Spleen (tissue), 11 donors: ENCODE measurements around the gene ATP10A. TPM values are rescaled to one million over a fixed set of nuclear protein-coding genes. Genes with fewer than 3 reads are reported as not detected.

Experiments used
- DNase-seq: peaks from one replicate; pipeline ENCODE4 v3.0.0-alpha.2; 2020
- H3K27ac ChIP-seq, 8 donors: fragments of 200-600 bp; sonication (generic) in 7 of 8; 1 replicate in 4 of 8; 2 replicates in 4 of 8; pipeline versions ENCODE4 v1.5.0 to v1.8.0; 2016 to 2021; ENCODE audit warnings: inconsistent platforms in 4 of 8, mild to moderate bottlenecking in 4 of 8, moderate library complexity in 1 of 8
- H3K27me3 ChIP-seq, 7 donors: fragments of 200-600 bp; sonication (generic) in 6 of 7; replicated peaks in 1 of 7; 1 replicate in 4 of 7; 2 replicates in 3 of 7; pipeline versions ENCODE4 v1.5.0 to v1.8.0; 2016 to 2021; ENCODE audit warnings: inconsistent platforms in 3 of 7, mild to moderate bottlenecking in 1 of 7
- H3K36me3 ChIP-seq, 6 donors: fragments of 200-600 bp; sonication (generic) in 5 of 6; 1 replicate in 4 of 6; 2 replicates in 2 of 6; pipeline versions ENCODE4 v1.5.0 to v1.8.0; 2016 to 2021; ENCODE audit warnings: inconsistent platforms in 2 of 6
- H3K4me1 ChIP-seq, 6 donors: fragments of 200-600 bp; sonication (generic) in 5 of 6; 1 replicate in 3 of 6; 2 replicates in 3 of 6; pipeline versions ENCODE4 v1.5.0 to v1.8.0; 2016 to 2021; ENCODE audit warnings: inconsistent platforms in 3 of 6
- H3K4me3 ChIP-seq, 8 donors: fragments of 200-600 bp; sonication (generic) in 7 of 8; 1 replicate in 4 of 8; 2 replicates in 4 of 8; pipeline versions ENCODE4 v1.5.0 to v1.8.0; 2016 to 2021; ENCODE audit warnings: inconsistent platforms in 4 of 8, mild to moderate bottlenecking in 4 of 8, moderate library complexity in 2 of 8
- H3K9me3 ChIP-seq, 8 donors: fragments of 200-600 bp; sonication (generic) in 7 of 8; 1 replicate in 4 of 8; 2 replicates in 4 of 8; pipeline versions ENCODE4 v1.5.0 to v1.8.0; 2016 to 2021; ENCODE audit warnings: inconsistent platforms in 4 of 8
- POLR2A ChIP-seq, 3 donors: fragments of 450-650 bp; IDR thresholded peaks; one replicate each; pipeline ENCODE4 v1.5.1; 2017; ENCODE audit warnings: antibody characterized with exemption in 3 of 3, mild to moderate bottlenecking in 1 of 3
- POLR2AphosphoS5 ChIP-seq, 3 donors: sonication (generic); formaldehyde crosslinking; IDR thresholded peaks; one replicate each; pipeline ENCODE4 v1.5.1; 2017; ENCODE audit warnings: antibody characterized with exemption in 3 of 3
- WGBS, 5 donors: extraction: QIAGEN DNeasy Blood & Tissue Kit in 3 of 5; methylation state at CpG; one replicate each; pipeline versions ENCODE4 v1.1.5 to v1.1.7; 2013 to 2018; 5-methylcytosine and 5-hydroxymethylcytosine counted together
- intact Hi-C: fragments of 100-400 bp; cut with DNase I; formaldehyde crosslinking; loops from one replicate; pipeline ENCODE4 v1.15.0; 2023; ENCODE audit warnings: low total_unique reads
- polyA plus RNA-seq, 3 donors: library from polyadenylated mRNA; stranded (reverse); fragments of 200-250 nt; gene quantifications; one replicate each; pipeline ENCODE4 v1.2.1, GENCODE V29; 2013
- total RNA-seq, 7 donors: library from RNA; depleted of rRNA in 3 of 7; stranded (reverse); fragments of >200 nt in 3 of 7; fragmentation: NEBNext Ultra II Directional in 4 of 7; extraction: Animal tissue kit (Norgen Biotek cat#: 25700) in 4 of 7; gene quantifications; one replicate each; pipeline versions ENCODE4 v1.1.0 to v1.2.1, GENCODE V29; 2016 to 2021
- TF ChIP-seq, protein P1 (sequence below), 11 experiments: fragments of 200-600 bp in 7 of 11; fragments of 450-650 bp in 4 of 11; sonication (generic) in 4 of 11; IDR thresholded peaks in 8 of 11; conservative IDR thresholded peaks in 3 of 11; 1 replicate in 7 of 11; 2 replicates in 4 of 11; pipeline versions ENCODE4 v1.4.0 to v1.8.0; 2016 to 2021; ENCODE audit warnings: antibody characterized with exemption in 11 of 11, inconsistent platforms in 4 of 11, mild to moderate bottlenecking in 1 of 11
- donor health status: healthy with polysubstance abuse.
- donor health status: DM: no; HTN: no; CAD: no; lungs with moderate emphysema.
- donor health status: DM: no; HTN: no; CAD: no.
- donor health status: Bipolar disorder and iron deficiency.
- donor health status: healthy.
- donor health status: DM: no; HTN: no; CAD: no.
- donor health status: DM: yes; HTN: yes; CAD: no.

Gene ATP10A
- total and polyA plus RNA-seq, 10 donors: 0.54 to 8.6 (median 2.7) TPM

DNA sequence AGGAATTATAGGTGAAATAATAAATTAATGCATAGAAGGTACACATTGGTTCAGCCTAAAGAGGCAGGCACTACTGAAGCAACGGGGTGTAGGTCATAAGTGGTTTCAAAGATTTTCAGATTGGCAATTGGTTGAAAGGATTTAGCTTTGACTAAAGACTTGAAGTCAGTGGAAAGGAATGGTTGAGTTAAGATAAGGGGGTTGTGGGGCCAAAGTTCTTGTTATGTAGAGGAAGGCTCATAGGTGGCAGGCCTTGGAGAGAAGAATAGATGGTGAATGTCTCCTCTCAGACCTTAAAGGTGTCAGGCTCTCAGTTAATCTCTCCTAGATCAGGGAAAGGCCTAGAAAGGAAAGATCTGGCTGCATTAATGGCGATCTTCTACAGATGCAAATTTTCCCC, 209.8 kb downstream of the ATP10A start:
- intact Hi-C loops: no loop called here
- Histone ChIP-seq H3K27me3 (peaks cover 0 to 6% (median 0%) of the 10 kb centered on the region in 7 donors), H3K9me3 (peaks cover 0 to 1% (median 0%) of the 10 kb centered on the region in 8 donors), H3K4me1 (no peaks in the 10 kb centered on the region), H3K27ac (no peak overlapping the region), H3K36me3 (no peaks in the 10 kb centered on the region), H3K4me3 (no peak overlapping the region)
- no peak for DNase-seq
- 78 to 87% (median 81%) methylated on average over 2 of the region's 2 CpGs for WGBS, 5 donors
- TF ChIP-seq POLR2AphosphoS5 (IDR thresholded peaks at IDR 0.05) (no peak), POLR2A (IDR thresholded peaks at IDR 0.05) (no peak)
- TF ChIP-seq, protein P1, sequence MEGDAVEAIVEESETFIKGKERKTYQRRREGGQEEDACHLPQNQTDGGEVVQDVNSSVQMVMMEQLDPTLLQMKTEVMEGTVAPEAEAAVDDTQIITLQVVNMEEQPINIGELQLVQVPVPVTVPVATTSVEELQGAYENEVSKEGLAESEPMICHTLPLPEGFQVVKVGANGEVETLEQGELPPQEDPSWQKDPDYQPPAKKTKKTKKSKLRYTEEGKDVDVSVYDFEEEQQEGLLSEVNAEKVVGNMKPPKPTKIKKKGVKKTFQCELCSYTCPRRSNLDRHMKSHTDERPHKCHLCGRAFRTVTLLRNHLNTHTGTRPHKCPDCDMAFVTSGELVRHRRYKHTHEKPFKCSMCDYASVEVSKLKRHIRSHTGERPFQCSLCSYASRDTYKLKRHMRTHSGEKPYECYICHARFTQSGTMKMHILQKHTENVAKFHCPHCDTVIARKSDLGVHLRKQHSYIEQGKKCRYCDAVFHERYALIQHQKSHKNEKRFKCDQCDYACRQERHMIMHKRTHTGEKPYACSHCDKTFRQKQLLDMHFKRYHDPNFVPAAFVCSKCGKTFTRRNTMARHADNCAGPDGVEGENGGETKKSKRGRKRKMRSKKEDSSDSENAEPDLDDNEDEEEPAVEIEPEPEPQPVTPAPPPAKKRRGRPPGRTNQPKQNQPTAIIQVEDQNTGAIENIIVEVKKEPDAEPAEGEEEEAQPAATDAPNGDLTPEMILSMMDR (IDR thresholded peaks at IDR 0.05 in 8 of 11, conservative IDR thresholded peaks at IDR 0.05 in 3 of 11): no peak

DNA sequence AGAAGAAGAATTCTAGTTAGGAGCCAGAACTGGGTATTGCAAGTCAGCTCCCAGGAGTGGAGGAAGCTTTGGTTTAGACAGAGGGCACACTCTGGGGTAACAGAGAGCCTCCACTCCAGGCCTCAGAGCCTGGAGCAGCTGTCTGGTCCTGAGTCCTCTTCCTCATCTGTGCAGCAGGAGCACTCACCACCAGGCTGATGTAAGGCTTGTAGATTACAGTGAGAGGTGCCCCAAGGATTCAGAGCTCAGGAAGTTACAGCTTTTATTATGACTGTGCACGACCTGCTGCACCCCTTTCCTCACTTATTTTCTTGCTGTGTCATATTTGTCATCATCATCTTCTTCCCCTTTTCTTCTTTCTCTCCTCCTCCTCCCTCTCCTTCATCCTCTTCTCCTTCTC, 210.4 kb downstream of the ATP10A start:
- H3K36me3 ChIP-seq: no peaks in the 10 kb centered on the region
- intact Hi-C loops: no loop called here
- H3K4me3 ChIP-seq: no peak overlapping the region
- no peak for DNase-seq
- H3K27me3 ChIP-seq: no peaks in the 10 kb centered on the region
- 5 to 21% (median 14%) methylated on average over 1 of the region's 1 CpG for WGBS, 5 donors
- TF ChIP-seq POLR2A (IDR thresholded peaks at IDR 0.05) (no peak), POLR2AphosphoS5 (IDR thresholded peaks at IDR 0.05) (no peak)
- TF ChIP-seq, protein P1 (IDR thresholded peaks at IDR 0.05 in 8 of 11, conservative IDR thresholded peaks at IDR 0.05 in 3 of 11): no peak
- no peaks in the 10 kb centered on the region for H3K4me1 ChIP-seq
- H3K9me3 ChIP-seq: no peaks in the 10 kb centered on the region
- no peak overlapping the region for H3K27ac ChIP-seq

- peaks cover 0 to 2% (median 0%) of the 10 kb centered on the region in 6 donors for H3K4me1 ChIP-seq
- H3K4me3 ChIP-seq: no peak overlapping the region
- no peak overlapping the region for H3K27ac ChIP-seq
- intact Hi-C loops: no loop called here
- no peaks in the 10 kb centered on the region for H3K27me3 ChIP-seq
- H3K9me3 ChIP-seq: no peaks in the 10 kb centered on the region
- 53 to 75% (median 57%) methylated on average over 2 of the region's 2 CpGs for WGBS, 5 donors
- TF ChIP-seq, protein P1 (IDR thresholded peaks at IDR 0.05 in 8 of 11, conservative IDR thresholded peaks at IDR 0.05 in 3 of 11): no peak
- TF ChIP-seq POLR2AphosphoS5 (IDR thresholded peaks at IDR 0.05) (no peak), POLR2A (IDR thresholded peaks at IDR 0.05) (no peak)
- H3K36me3 ChIP-seq: no peaks in the 10 kb centered on the region
- DNase-seq: no peak
Observed at GRCh38 chr15:25649390-25649789, 213.7 kb downstream of the ATP10A start.

GRCh38 chr15:25643120-25643519, 220.0 kb downstream of the ATP10A start:
- Histone ChIP-seq H3K36me3 (no peaks in the 10 kb centered on the region), H3K27ac (no peak overlapping the region), H3K4me1 (peaks cover 0 to 14% (median 0%) of the 10 kb centered on the region in 6 donors), H3K27me3 (peaks cover 0 to 5% (median 0%) of the 10 kb centered on the region in 7 donors), H3K9me3 (no peaks in the 10 kb centered on the region), H3K4me3 (no peak overlapping the region)
- intact Hi-C loops: no loop called here
- no peak for TF ChIP-seq POLR2A (IDR thresholded peaks at IDR 0.05)
- no peak for TF ChIP-seq POLR2AphosphoS5 (IDR thresholded peaks at IDR 0.05)
- TF ChIP-seq, protein P1 (IDR thresholded peaks at IDR 0.05 in 8 of 11, conservative IDR thresholded peaks at IDR 0.05 in 3 of 11): no peak
- DNase-seq: no peak
- 51 to 64% (median 58%) methylated on average over 4 of the region's 4 CpGs for WGBS, 5 donors
